Naive thymus-derived CD4-positive, alpha-beta T cell (primary cell): ENCODE measurements around the gene ATP6V0B. TPM values are rescaled to one million over a fixed set of nuclear protein-coding genes. Genes with fewer than 3 reads are reported as not detected.

Source experiments
- ATAC-seq: fragments of 150-1000 bp; cut with Tn5 transposase; 2 replicates; pipeline ENCODE4 v1.10.0; 2021; ENCODE audit warnings: mild to moderate bottlenecking, moderate library complexity
- CTCF ChIA-PET: fragments of 350-600 bp; sonication (Branson Sonifier 250); formaldehyde crosslinking; loops from one replicate; lab custom pipeline; 2021; ENCODE audit warnings: antibody characterized with exemption; lab: Charles Lee
- POLR2A ChIA-PET: fragments of 350-600 bp; sonication (Branson Sonifier 250); formaldehyde crosslinking; loops from one replicate; lab custom pipeline; 2021; ENCODE audit warnings: antibody characterized with exemption, inconsistent platforms; lab: Charles Lee
- DNase-seq, 9 donors: peaks; one replicate each; pipeline versions ENCODE4 v3.0.0 to v3.0.0-alpha.2; 2020 to 2022; ENCODE audit warnings: mixed read lengths in 1 of 9
- H3K27ac ChIP-seq: one replicate; pipeline ENCODE4 v1.7.0; 2013; ENCODE audit warnings: mild to moderate bottlenecking, low read depth, low read length, moderate library complexity
- H3K27me3 ChIP-seq, 2 donors: one replicate each; pipeline ENCODE4 v1.7.0; 2013; ENCODE audit warnings: low read length in 2 of 2, mild to moderate bottlenecking in 2 of 2, moderate library complexity in 2 of 2; ENCODE audit not compliant: control insufficient read depth in 2 of 2, insufficient read depth in 2 of 2
- H3K36me3 ChIP-seq, 3 experiments: 1 replicate in 2 of 3; 2 replicates in 1 of 3; pipeline ENCODE4 v1.7.0; 2013; ENCODE audit warnings: low read length in 3 of 3, mild to moderate bottlenecking in 3 of 3, moderate library complexity in 1 of 3; ENCODE audit not compliant: insufficient read depth in 3 of 3, control insufficient read depth in 2 of 3
- H3K4me1 ChIP-seq, 2 donors: one replicate each; pipeline ENCODE4 v1.7.0; 2013; ENCODE audit warnings: low read length in 2 of 2, mild to moderate bottlenecking in 2 of 2, moderate library complexity in 1 of 2; ENCODE audit not compliant: control insufficient read depth in 2 of 2, insufficient read depth in 2 of 2
- H3K4me3 ChIP-seq: 2 replicates; pipeline ENCODE4 v1.7.0; 2013; ENCODE audit warnings: mild to moderate bottlenecking, low read length
- H3K9me3 ChIP-seq, 3 experiments: 1 replicate in 2 of 3; 2 replicates in 1 of 3; pipeline ENCODE4 v1.7.0; 2013; ENCODE audit warnings: low read length in 3 of 3; ENCODE audit not compliant: control insufficient read depth in 2 of 3
- H3K27ac Mint-ChIP-seq, 9 donors: one replicate each; pipeline ENCODE4 v1.8.0; 2020 to 2022; ENCODE audit warnings: mixed read lengths in 9 of 9, mild to moderate bottlenecking in 8 of 9, moderate library complexity in 5 of 9, inconsistent platforms in 2 of 9
- H3K27me3 Mint-ChIP-seq, 5 donors: one replicate each; pipeline ENCODE4 v1.8.0; 2021 to 2022; ENCODE audit warnings: mixed read lengths in 5 of 5, mild to moderate bottlenecking in 1 of 5
- H3K36me3 Mint-ChIP-seq, 5 donors: one replicate each; pipeline ENCODE4 v1.8.0; 2020 to 2022; ENCODE audit warnings: mixed read lengths in 5 of 5, mild to moderate bottlenecking in 3 of 5, inconsistent platforms in 1 of 5
- H3K4me1 Mint-ChIP-seq, 7 donors: one replicate each; pipeline ENCODE4 v1.8.0; 2020 to 2022; ENCODE audit warnings: mixed read lengths in 7 of 7, mild to moderate bottlenecking in 3 of 7, inconsistent platforms in 1 of 7
- H3K4me3 Mint-ChIP-seq, 10 donors: one replicate each; pipeline ENCODE4 v1.8.0; 2020 to 2022; ENCODE audit warnings: mild to moderate bottlenecking in 10 of 10, mixed read lengths in 10 of 10, moderate library complexity in 6 of 10, inconsistent platforms in 2 of 10
- H3K9me3 Mint-ChIP-seq, 11 donors: one replicate each; pipeline ENCODE4 v1.8.0; 2020 to 2022; ENCODE audit warnings: mixed read lengths in 11 of 11, mild to moderate bottlenecking in 4 of 11, inconsistent platforms in 1 of 11, moderate library complexity in 1 of 11
- intact Hi-C, 2 donors: fragments of 100-400 bp; cut with micrococcal nuclease; formaldehyde crosslinking; loops; one replicate each; pipeline ENCODE4 v1.15.1; 2023
- polyA plus RNA-seq, 2 donors: library from polyadenylated mRNA; unstranded; fragments of 300-500 nt; fragmentation: Illumina TruSeq; gene quantifications; one replicate each; pipeline ENCODE4 v1.2.3, GENCODE V29; 2021
- total RNA-seq, 6 experiments: library from RNA in 5 of 6; stranded (reverse) in 5 of 6; gene quantifications; 1 replicate in 5 of 6; 2 replicates in 1 of 6; pipeline ENCODE4 v1.2.3 and lab custom pipeline; 2021 to 2026

Gene ATP6V0B
- total and polyA plus RNA-seq, 7 experiments from 2014 or later, result 47.3 to 166 (median 139) TPM

- H3K36me3 Mint-ChIP-seq, result peaks cover 12 to 22% (median 20%) of the 10 kb centered on the region in 5 donors
- intact Hi-C loops, result loop anchor here (5.0 to 10.0 kb wide), 5 partner anchors 272 to 1708 kb away; partner anchors contain the start of genes CCDC163 (in 1 of the 2), ELOVL1 (in 1 of the 2), GPBP1L1 (in 1 of the 2) and MMACHC (in 1 of the 2)
- no peak for DNase-seq
- ChIA-PET POLR2A (no interaction called here), CTCF (interaction anchor here (1.3 kb wide), 1 partner anchor 42 kb away, joined by 5 read pairs; no protein-coding TSS in a partner anchor)
- peaks cover 21 to 23% of the 10 kb centered on the region in 2 donors for H3K4me1 ChIP-seq
- peaks cover 0 to 41% (median 11%) of the 10 kb centered on the region in 3 experiments for H3K36me3 ChIP-seq
- peaks cover 0 to 7% of the 10 kb centered on the region in 2 donors for H3K27me3 ChIP-seq
- H3K4me1 Mint-ChIP-seq, result peaks cover 39 to 64% (median 49%) of the 10 kb centered on the region in 7 donors
- H3K9me3 Mint-ChIP-seq, result peaks cover 0 to 1% (median 0%) of the 10 kb centered on the region in 11 donors
- H3K9me3 ChIP-seq, result no peaks in the 10 kb centered on the region
- peaks cover 0 to 15% (median 6%) of the 10 kb centered on the region in 5 donors for H3K27me3 Mint-ChIP-seq
- H3K27ac ChIP-seq, result no peak overlapping the region
- peak overlapping the region in 1 of 9 donors; percentile 60 for H3K27ac Mint-ChIP-seq
- H3K4me3 Mint-ChIP-seq, result peak overlapping the region; percentile 55 to 98 (median 92)
- ATAC-seq, result no peak
- H3K4me3 ChIP-seq, result no peak overlapping the region
Measured at GRCh38 chr1:43976890-43977289, 2.1 kb downstream of the ATP6V0B start.

- CTCF ChIA-PET, result interaction anchor here (0.6 kb wide), 1 partner anchor 114 kb away, joined by 3 read pairs; no protein-coding TSS in a partner anchor
- Mint-ChIP-seq H3K27ac (peak overlapping the region in 2 of 9 donors; percentile 5 to 22), H3K4me3 (peak overlapping the region; percentile 55 to 98 (median 90)), H3K36me3 (peaks cover 12 to 22% (median 20%) of the 10 kb centered on the region in 5 donors), H3K9me3 (peaks cover 0 to 1% (median 0%) of the 10 kb centered on the region in 11 donors), H3K4me1 (peaks cover 39 to 60% (median 49%) of the 10 kb centered on the region in 7 donors), H3K27me3 (peaks cover 0 to 15% (median 6%) of the 10 kb centered on the region in 5 donors)
- Histone ChIP-seq H3K4me1 (peaks cover 21 to 23% of the 10 kb centered on the region in 2 donors), H3K9me3 (no peaks in the 10 kb centered on the region), H3K4me3 (no peak overlapping the region), H3K27ac (no peak overlapping the region), H3K27me3 (peaks cover 0 to 7% of the 10 kb centered on the region in 2 donors), H3K36me3 (peaks cover 0 to 34% (median 11%) of the 10 kb centered on the region in 3 experiments)
- ATAC-seq (no peak), DNase-seq (no peak)
- intact Hi-C loops, result loop anchor here (5.0 to 10.0 kb wide), 5 partner anchors 273 to 1707 kb away; partner anchors contain the start of genes CCDC163 (in 1 of the 2), ELOVL1 (in 1 of the 2), GPBP1L1 (in 1 of the 2) and MMACHC (in 1 of the 2)
- POLR2A ChIA-PET, result interaction anchor here (1.0 kb wide), 1 partner anchor 12 kb away, joined by 3 read pairs; no protein-coding TSS in a partner anchor
Measured at GRCh38 chr1:43977376-43978263, 2.9 kb downstream of the ATP6V0B start.

- Mint-ChIP-seq H3K27ac (no peak overlapping the region), H3K4me3 (peak overlapping the region; percentile 55 to 96 (median 76)), H3K36me3 (peaks cover 12 to 22% (median 20%) of the 10 kb centered on the region in 5 donors), H3K9me3 (peaks cover 0 to 1% (median 0%) of the 10 kb centered on the region in 11 donors), H3K4me1 (peaks cover 38 to 59% (median 48%) of the 10 kb centered on the region in 7 donors), H3K27me3 (peaks cover 0 to 15% (median 6%) of the 10 kb centered on the region in 5 donors)
- CTCF ChIA-PET, result interaction anchor here (0.6 kb wide), 1 partner anchor 113 kb away, joined by 3 read pairs; no protein-coding TSS in a partner anchor
- H3K36me3 ChIP-seq, result peaks cover 0 to 32% (median 11%) of the 10 kb centered on the region in 3 experiments
- H3K27ac ChIP-seq, result no peak overlapping the region
- H3K27me3 ChIP-seq, result peaks cover 0 to 7% of the 10 kb centered on the region in 2 donors
- H3K4me3 ChIP-seq, result no peak overlapping the region
- H3K9me3 ChIP-seq, result no peaks in the 10 kb centered on the region
- H3K4me1 ChIP-seq, result peaks cover 21 to 23% of the 10 kb centered on the region in 2 donors
- no peak for DNase-seq
- no peak for ATAC-seq
- POLR2A ChIA-PET, result interaction anchor here (1.0 kb wide), 1 partner anchor 11 kb away, joined by 3 read pairs; no protein-coding TSS in a partner anchor
- intact Hi-C loops, result loop anchor here (5.0 to 10.0 kb wide), 5 partner anchors 273 to 1707 kb away; partner anchors contain the start of genes CCDC163 (in 1 of the 2), ELOVL1 (in 1 of the 2), GPBP1L1 (in 1 of the 2) and MMACHC (in 1 of the 2)
Measured at GRCh38 chr1:43978264-43978550, 3.4 kb downstream of the ATP6V0B start.

- H3K27ac ChIP-seq, result no peak within 1 kb of the TSS
Measured at GRCh38 chr1:43978551-43979260, 3.9 kb downstream of the ATP6V0B start, which contains the start of gene B4GALT2. Gene B4GALT2 (plus strand): TSS chr1:43979210. CDS start chr1:43981161, 1,951 bp downstream.

GRCh38 chr1:43979261-43979527, 4.4 kb downstream of the ATP6V0B start:
- Mint-ChIP-seq H3K9me3 (no peaks in the 10 kb centered on the region), H3K36me3 (peaks cover 12 to 22% (median 20%) of the 10 kb centered on the region in 5 donors), H3K4me3 (peak overlapping the region in 1 of 10 donors; percentile 88), H3K4me1 (peaks cover 28 to 49% (median 38%) of the 10 kb centered on the region in 7 donors), H3K27me3 (peaks cover 0 to 15% (median 6%) of the 10 kb centered on the region in 5 donors), H3K27ac (no peak overlapping the region)
- no peaks in the 10 kb centered on the region for H3K9me3 ChIP-seq
- no peak overlapping the region for H3K4me3 ChIP-seq
- ChIA-PET POLR2A (no interaction called here), CTCF (no interaction called here)
- peaks cover 17 to 18% of the 10 kb centered on the region in 2 donors for H3K4me1 ChIP-seq
- ATAC-seq (no peak), DNase-seq (no peak)
- peaks cover 0 to 32% (median 11%) of the 10 kb centered on the region in 3 experiments for H3K36me3 ChIP-seq
- no peak overlapping the region for H3K27ac ChIP-seq
- peaks cover 0 to 7% of the 10 kb centered on the region in 2 donors for H3K27me3 ChIP-seq
- intact Hi-C loops, result loop anchor here (5.0 to 10.0 kb wide), 5 partner anchors 274 to 1706 kb away; partner anchors contain the start of genes CCDC163 (in 1 of the 2), ELOVL1 (in 1 of the 2), GPBP1L1 (in 1 of the 2) and MMACHC (in 1 of the 2)

More at GRCh38 chr1:43978551-43979260, 3.9 kb downstream of the ATP6V0B start, which contains the start of gene B4GALT2:
- intact Hi-C loops, result loop anchor here (5.0 to 10.0 kb wide), 5 partner anchors 274 to 1706 kb away; partner anchors contain the start of genes CCDC163 (in 1 of the 2), ELOVL1 (in 1 of the 2), GPBP1L1 (in 1 of the 2) and MMACHC (in 1 of the 2)
- peaks cover 0 to 1% (median 0%) of the 10 kb centered on the region in 11 donors for H3K9me3 Mint-ChIP-seq
- H3K36me3 Mint-ChIP-seq, result peaks cover 12 to 22% (median 20%) of the 10 kb centered on the region in 5 donors
- Histone ChIP-seq H3K9me3 (no peaks in the 10 kb centered on the region), H3K36me3 (peaks cover 0 to 32% (median 11%) of the 10 kb centered on the region in 3 experiments), H3K4me3 (peak within 1 kb of the TSS; percentile 4), H3K4me1 (peaks cover 21 to 23% of the 10 kb centered on the region in 2 donors), H3K27me3 (peaks cover 0 to 7% of the 10 kb centered on the region in 2 donors)
- peaks cover 0 to 15% (median 6%) of the 10 kb centered on the region in 5 donors for H3K27me3 Mint-ChIP-seq
- ChIA-PET CTCF (no interaction called here), POLR2A (interaction anchor here (1.0 kb wide), 1 partner anchor 11 kb away, joined by 3 read pairs; no protein-coding TSS in a partner anchor)
- H3K4me3 Mint-ChIP-seq, result peak within 1 kb of the TSS; percentile 79 to 98 (median 88)
- ATAC-seq (peak; percentile 19), DNase-seq (peak in 3 of 9 donors; percentile 25 to 73 (median 41))
- peaks cover 33 to 54% (median 43%) of the 10 kb centered on the region in 7 donors for H3K4me1 Mint-ChIP-seq
- H3K27ac Mint-ChIP-seq, result peak within 1 kb of the TSS in 3 of 9 donors; percentile 51 to 81 (median 58)
